Measurements from ENCODE around the gene CA12. TPM values are rescaled to one million over a fixed set of nuclear protein-coding genes. Genes with fewer than 3 reads are reported as not detected.

The CA12 gene
- total and polyA plus RNA-seq, 10 of the 15 experiments (the other 5 are each of a cell fraction or from before 2014, with no cell fraction given) = 0.03 to 0.10 TPM; not detected in 8

DNA sequence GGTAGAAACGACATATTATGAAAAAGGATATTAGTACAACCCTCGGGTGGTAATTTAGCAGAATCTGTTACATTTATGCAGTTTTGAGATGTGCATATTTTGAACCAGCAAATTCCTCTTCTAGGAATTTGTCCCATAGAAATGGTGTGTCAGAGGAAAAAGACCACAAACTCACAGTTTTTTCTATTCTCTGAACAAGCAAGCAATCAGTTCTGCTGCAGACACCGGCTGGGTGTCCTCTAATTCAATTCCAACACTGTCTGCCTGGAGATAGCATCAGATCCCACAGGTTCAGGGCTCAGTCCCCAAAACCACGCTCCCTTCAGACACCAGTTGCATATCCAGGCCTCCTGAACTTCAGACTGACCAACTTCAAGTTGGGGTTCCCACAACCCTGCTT, 67.8 kb downstream of the CA12 start (continued):
- TF ChIP-seq, protein P1, sequence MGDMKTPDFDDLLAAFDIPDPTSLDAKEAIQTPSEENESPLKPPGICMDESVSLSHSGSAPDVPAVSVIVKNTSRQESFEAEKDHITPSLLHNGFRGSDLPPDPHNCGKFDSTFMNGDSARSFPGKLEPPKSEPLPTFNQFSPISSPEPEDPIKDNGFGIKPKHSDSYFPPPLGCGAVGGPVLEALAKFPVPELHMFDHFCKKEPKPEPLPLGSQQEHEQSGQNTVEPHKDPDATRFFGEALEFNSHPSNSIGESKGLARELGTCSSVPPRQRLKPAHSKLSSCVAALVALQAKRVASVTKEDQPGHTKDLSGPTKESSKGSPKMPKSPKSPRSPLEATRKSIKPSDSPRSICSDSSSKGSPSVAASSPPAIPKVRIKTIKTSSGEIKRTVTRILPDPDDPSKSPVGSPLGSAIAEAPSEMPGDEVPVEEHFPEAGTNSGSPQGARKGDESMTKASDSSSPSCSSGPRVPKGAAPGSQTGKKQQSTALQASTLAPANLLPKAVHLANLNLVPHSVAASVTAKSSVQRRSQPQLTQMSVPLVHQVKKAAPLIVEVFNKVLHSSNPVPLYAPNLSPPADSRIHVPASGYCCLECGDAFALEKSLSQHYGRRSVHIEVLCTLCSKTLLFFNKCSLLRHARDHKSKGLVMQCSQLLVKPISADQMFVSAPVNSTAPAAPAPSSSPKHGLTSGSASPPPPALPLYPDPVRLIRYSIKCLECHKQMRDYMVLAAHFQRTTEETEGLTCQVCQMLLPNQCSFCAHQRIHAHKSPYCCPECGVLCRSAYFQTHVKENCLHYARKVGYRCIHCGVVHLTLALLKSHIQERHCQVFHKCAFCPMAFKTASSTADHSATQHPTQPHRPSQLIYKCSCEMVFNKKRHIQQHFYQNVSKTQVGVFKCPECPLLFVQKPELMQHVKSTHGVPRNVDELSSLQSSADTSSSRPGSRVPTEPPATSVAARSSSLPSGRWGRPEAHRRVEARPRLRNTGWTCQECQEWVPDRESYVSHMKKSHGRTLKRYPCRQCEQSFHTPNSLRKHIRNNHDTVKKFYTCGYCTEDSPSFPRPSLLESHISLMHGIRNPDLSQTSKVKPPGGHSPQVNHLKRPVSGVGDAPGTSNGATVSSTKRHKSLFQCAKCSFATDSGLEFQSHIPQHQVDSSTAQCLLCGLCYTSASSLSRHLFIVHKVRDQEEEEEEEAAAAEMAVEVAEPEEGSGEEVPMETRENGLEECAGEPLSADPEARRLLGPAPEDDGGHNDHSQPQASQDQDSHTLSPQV (IDR thresholded peaks at IDR 0.05) = no peak
- TF ChIP-seq CHD2 (IDR thresholded peaks at IDR 0.05; ENCODE audit: borderline replicate concordance, low read depth, low read length) = no peak
- no peak for TF ChIP-seq ZNF274 (IDR thresholded peaks at IDR 0.05; ENCODE audit: insufficient read depth, insufficient read length)
- no peak for TF ChIP-seq SMC3 (IDR thresholded peaks at IDR 0.05; ENCODE audit: borderline replicate concordance, low read length)
- no peak for TF ChIP-seq BCL3 (IDR thresholded peaks at IDR 0.05; ENCODE audit: borderline replicate concordance, insufficient read depth, low read depth, low read length, poor library complexity, severe bottlenecking)
- no peak for TF ChIP-seq SUZ12 (IDR thresholded peaks at IDR 0.05; ENCODE audit: unreplicated experiment)
- no peak for TF ChIP-seq SP1 (IDR thresholded peaks at IDR 0.05; ENCODE audit: low read depth, low read length)
- TF ChIP-seq POU2F2 (IDR thresholded peaks at IDR 0.05; ENCODE audit: borderline replicate concordance, low read depth, low read length) = no peak
- TF ChIP-seq PML (IDR thresholded peaks at IDR 0.05; ENCODE audit: low read length) = no peak
- no peak for TF ChIP-seq JUNB (IDR thresholded peaks at IDR 0.05)
- no peak for TF ChIP-seq NRF1 (conservative IDR thresholded peaks at IDR 0.05; ENCODE audit: low read depth, low read length)
